ENCODE data around the gene ATG3. TPM values are rescaled to one million over a fixed set of nuclear protein-coding genes. Genes with fewer than 3 reads are reported as not detected.

ATG3 gene
- total and polyA plus RNA-seq, 2 of the 8 experiments (the other 6 are each of a cell fraction or from before 2014, with no cell fraction given), result 27.3 to 55.3 TPM

DNA sequence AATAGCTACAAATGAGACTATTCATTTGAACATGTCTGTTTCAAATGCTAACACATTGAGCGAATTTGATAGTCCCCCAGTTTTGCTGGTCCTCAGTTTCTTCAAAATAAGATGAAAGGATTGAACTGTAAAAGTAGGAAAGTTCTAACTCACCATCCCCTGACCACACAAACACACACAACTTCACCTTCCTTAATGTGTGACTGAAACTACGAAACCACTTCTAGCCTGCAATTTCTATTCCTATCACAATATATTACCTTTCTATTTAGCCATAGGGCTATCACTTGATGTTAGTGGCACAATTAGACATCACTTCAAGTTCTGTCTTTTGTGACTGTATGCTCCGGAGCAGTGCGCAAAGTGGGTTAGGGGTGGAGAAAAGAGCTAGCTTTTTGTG is 77.4 kb downstream of the ATG3 start:
- Histone ChIP-seq H2BK20ac (ENCODE audit: low read length) (no peak overlapping the region), H3K14ac (ENCODE audit: insufficient read length) (no peak overlapping the region), H3K27ac (ENCODE audit: low read depth, low read length) (no peak overlapping the region), H2BK12ac (ENCODE audit: low read depth, low read length) (no peak overlapping the region), H3K36me3 (ENCODE audit: control insufficient read depth in 2 of 4, insufficient read depth in 4 of 4, low read length in 3 of 4) (no peaks in the 10 kb centered on the region), H3K4me3 (ENCODE audit: extremely low read depth in 1 of 4, insufficient read depth in 2 of 4, low read depth in 3 of 4, low read length in 4 of 4) (no peak overlapping the region), H4K91ac (replicated peaks; ENCODE audit: insufficient read length, low read length) (no peak overlapping the region), H2BK15ac (ENCODE audit: low read length) (no peak overlapping the region), H3K9ac (replicated peaks in 1 of 4; ENCODE audit: extremely low read depth in 1 of 4, low read depth in 3 of 4, low read length in 3 of 4) (no peak overlapping the region), H3K27me3 (replicated peaks in 1 of 4; ENCODE audit: control insufficient read depth in 3 of 4, extremely low read depth in 1 of 4, insufficient read depth in 3 of 4, low read length in 3 of 4) (no peaks in the 10 kb centered on the region), H3K4me2 (ENCODE audit: insufficient read depth in 1 of 2, low read depth in 2 of 2, low read length in 2 of 2) (no peak overlapping the region), H4K8ac (ENCODE audit: extremely low read depth, insufficient read depth, low read length) (no peak overlapping the region), H3K9me3 (ENCODE audit: insufficient read depth in 2 of 2, low read depth in 1 of 2, low read length in 1 of 2) (no peaks in the 10 kb centered on the region), H4K5ac (ENCODE audit: insufficient read length, low read depth, low read length) (no peak overlapping the region), H3K23me2 (ENCODE audit: low read depth, low read length) (no peaks in the 10 kb centered on the region), H3K23ac (ENCODE audit: insufficient read length) (no peak overlapping the region), H3K18ac (ENCODE audit: extremely low read depth, low read length) (no peak overlapping the region), H2BK5ac (ENCODE audit: low read depth, low read length) (no peak overlapping the region), H3K79me2 (ENCODE audit: control insufficient read depth in 1 of 2, insufficient read depth in 2 of 2, low read length in 2 of 2) (no peaks in the 10 kb centered on the region), H3K56ac (replicated peaks; ENCODE audit: insufficient read length, low read depth, low read length) (no peak overlapping the region), H2BK120ac (replicated peaks; ENCODE audit: low read depth, low read length) (no peak overlapping the region), H4K20me1 (replicated peaks in 1 of 2; ENCODE audit: control insufficient read depth in 1 of 2, insufficient read depth in 2 of 2, low read length in 2 of 2) (no peaks in the 10 kb centered on the region), H3K4me1 (replicated peaks in 1 of 4; ENCODE audit: control insufficient read depth in 3 of 4, insufficient read depth in 4 of 4, low read length in 3 of 4) (no peaks in the 10 kb centered on the region; a peak in 2 of 7 replicates), H2AFZ (ENCODE audit: low read length) (no peak overlapping the region), H3K79me1 (ENCODE audit: low read depth, low read length) (no peaks in the 10 kb centered on the region), H2AK5ac (ENCODE audit: low read depth, low read length) (no peak overlapping the region), H3K4ac (replicated peaks; ENCODE audit: insufficient read length, low read depth, low read length) (no peak overlapping the region)
- ChIA-PET POLR2A (ENCODE audit: partially characterized antibody) (no interaction called here), CTCF (ENCODE audit: partially characterized antibody) (interaction anchor here (1.0 to 1.3 kb wide), 2 partner anchors 44 to 191 kb away, joined by 3 read pairs; partner anchors contain the start of gene SLC9C1)
- DNase-seq (ENCODE audit: low read depth in 1 of 2, low spot score in 2 of 2) (no peak), FAIRE-seq (no peak)
- no peak for TF ChIP-seq TBP (IDR thresholded peaks at IDR 0.05; ENCODE audit: low read depth, low read length)
- WGBS, 2 experiments (ENCODE audit: extremely low coverage in 1 of 2, insufficient coverage in 1 of 2, insufficient read length in 1 of 2, insufficient replicate concordance in 2 of 2, low coverage in 1 of 2, low lambda C conversion rate in 2 of 2, missing lambda C conversion rate in 1 of 2), result 88% methylated on average over 4 of the region's 4 CpGs; no CpG with 5 or more reads in 1 of the 2 experiments
